Vagina (tissue), 2 donors: Measurements from ENCODE around the gene PPP2R2D.

ENCODE experiments used
- CTCF ChIP-seq, 3 experiments: fragments of 450-650 bp in 2 of 3; fragments of 200-600 bp in 1 of 3; sonication (generic) in 1 of 3; IDR thresholded peaks; one replicate each; pipeline ENCODE4 v1.5.1; 2017 to 2019; ENCODE audit warnings: antibody characterized with exemption in 3 of 3, mild to moderate bottlenecking in 2 of 3, moderate library complexity in 2 of 3
- POLR2A ChIP-seq, 2 donors: fragments of 450-650 bp; IDR thresholded peaks; one replicate each; pipeline ENCODE4 v1.6.1; 2017; ENCODE audit warnings: antibody characterized with exemption in 2 of 2, mild to moderate bottlenecking in 2 of 2, moderate library complexity in 2 of 2
- POLR2AphosphoS5 ChIP-seq, 2 donors: sonication (generic); formaldehyde crosslinking; IDR thresholded peaks; one replicate each; pipeline ENCODE4 v1.9.0; 2017; ENCODE audit warnings: antibody characterized with exemption in 2 of 2, mild to moderate bottlenecking in 2 of 2, low read depth in 1 of 2; ENCODE audit not compliant: insufficient read depth in 1 of 2

- TF ChIP-seq CTCF (IDR thresholded peaks at IDR 0.05) (no peak), POLR2AphosphoS5 (IDR thresholded peaks at IDR 0.05; ENCODE audit: insufficient read depth in 1 of 2, low read depth in 1 of 2) (no peak), POLR2A (IDR thresholded peaks at IDR 0.05) (no peak)
These were observed 61.2 kb downstream of the PPP2R2D start for GRCh38 chr10:131961777-131962662.
